Neural cell (in vitro differentiated cells): ENCODE measurements around the gene RPS17. TPM values are rescaled to one million over a fixed set of nuclear protein-coding genes. Genes with fewer than 3 reads are reported as not detected.

ENCODE experiments used
- H2AFZ ChIP-seq: fragments of 200-600, 300-800 bp; sonication (generic), shearing (Covaris generic); 2 replicates; pipeline ENCODE4 v1.6.0; 2014; ENCODE audit warnings: low read depth, mild to moderate bottlenecking, antibody characterized with exemption, low read length, moderate library complexity
- H3F3A ChIP-seq: fragments of 200-600 bp; shearing (Covaris generic); 2 replicates; pipeline ENCODE4 v1.6.1; 2016; ENCODE audit warnings: mild to moderate bottlenecking, moderate library complexity, mixed read lengths, antibody characterized with exemption, low read length; ENCODE audit not compliant: insufficient read depth, poor library complexity, severe bottlenecking
- H3K27ac ChIP-seq: fragments of 200-600, 300-800 bp; sonication (generic), shearing (Covaris generic); 2 replicates; pipeline ENCODE4 v1.5.1; 2014; ENCODE audit warnings: mild to moderate bottlenecking, low read length, moderate library complexity
- H3K27me3 ChIP-seq: fragments of 300-800, 200-600 bp; sonication (generic), shearing (Covaris generic); 2 replicates; pipeline ENCODE4 v1.6.0; 2014; ENCODE audit warnings: mild to moderate bottlenecking, low read depth, low read length, moderate library complexity; ENCODE audit not compliant: insufficient read depth
- H3K36me3 ChIP-seq: fragments of 300-800, 200-600 bp; sonication (generic), shearing (Covaris generic); 2 replicates; pipeline ENCODE4 v1.5.1; 2014; ENCODE audit warnings: mild to moderate bottlenecking, antibody characterized with exemption, low read length, moderate library complexity; ENCODE audit not compliant: insufficient read depth
- H3K4me2 ChIP-seq: fragments of 300-800, 200-600 bp; sonication (generic), shearing (Covaris generic); 2 replicates; pipeline ENCODE4 v1.6.0; 2014; ENCODE audit warnings: mild to moderate bottlenecking, low read length
- H3K4me3 ChIP-seq: fragments of 300-800, 200-600 bp; sonication (generic), shearing (Covaris generic); 2 replicates; pipeline ENCODE4 v1.5.1; 2014; ENCODE audit warnings: mild to moderate bottlenecking, low read length, moderate library complexity
- H3K79me2 ChIP-seq: fragments of 200-600 bp; shearing (Covaris generic); replicated peaks from 2 replicates; pipeline ENCODE4 v1.6.0; 2014; ENCODE audit warnings: mild to moderate bottlenecking, low read length, moderate library complexity; ENCODE audit not compliant: insufficient read depth
- H3K9ac ChIP-seq: fragments of 300-800, 200-600 bp; sonication (generic), shearing (Covaris generic); 2 replicates; pipeline ENCODE4 v1.6.1; 2016; ENCODE audit warnings: mild to moderate bottlenecking, low read length, mixed read lengths
- H3K9me2 ChIP-seq: fragments of 200-600 bp; shearing (Covaris generic); 2 replicates; pipeline ENCODE4 v1.6.1; 2016; ENCODE audit warnings: mild to moderate bottlenecking, low read length, mixed read lengths; ENCODE audit not compliant: insufficient read depth
- H3K9me3 ChIP-seq: fragments of 200-600, 300-800 bp; sonication (generic), shearing (Covaris generic); 2 replicates; pipeline ENCODE4 v1.6.1; 2016; ENCODE audit warnings: mild to moderate bottlenecking, mixed run types, low read length, moderate library complexity, mixed read lengths
- H4K20me1 ChIP-seq: fragments of 200-600 bp; shearing (Covaris generic); 2 replicates; pipeline ENCODE4 v1.6.1; 2016; ENCODE audit warnings: mild to moderate bottlenecking, mixed run types; ENCODE audit not compliant: insufficient read depth
- CTCF ChIP-seq: fragments of 450-650 bp; IDR thresholded peaks from 2 replicates; pipeline ENCODE4 v1.5.1; 2014; ENCODE audit warnings: antibody characterized with exemption, mild to moderate bottlenecking, moderate library complexity; ENCODE audit not compliant: poor library complexity, severe bottlenecking
- EP300 ChIP-seq: fragments of 450-650 bp; conservative IDR thresholded peaks from 2 replicates; pipeline ENCODE4 v1.6.1; 2014; ENCODE audit warnings: antibody characterized with exemption, mild to moderate bottlenecking, moderate library complexity; ENCODE audit not compliant: poor library complexity, severe bottlenecking
- EZH2 ChIP-seq: fragments of 200-600, 300-800 bp; shearing (Covaris generic), sonication (generic); IDR thresholded peaks from 2 replicates; pipeline ENCODE4 v1.6.1; 2014; ENCODE audit warnings: antibody characterized with exemption, low read length, borderline replicate concordance, mild to moderate bottlenecking; ENCODE audit not compliant: insufficient read depth, poor library complexity, severe bottlenecking
- MXI1 ChIP-seq: fragments of 450-650 bp; conservative IDR thresholded peaks from 2 replicates; pipeline ENCODE4 v1.6.1; 2014; ENCODE audit warnings: antibody characterized with exemption, mild to moderate bottlenecking; ENCODE audit not compliant: poor library complexity, severe bottlenecking
- POLR2AphosphoS5 ChIP-seq: IDR thresholded peaks from 2 replicates; pipeline ENCODE4 v1.6.1; 2012
- RAD21 ChIP-seq: fragments of 450-650 bp; conservative IDR thresholded peaks from 2 replicates; pipeline ENCODE4 v1.6.1; 2014; ENCODE audit warnings: antibody characterized with exemption, mild to moderate bottlenecking, moderate library complexity
- REST ChIP-seq: IDR thresholded peaks from 2 replicates; pipeline ENCODE4 v1.6.1; 2012; ENCODE audit warnings: borderline replicate concordance
- SMC3 ChIP-seq: fragments of 450-650 bp; conservative IDR thresholded peaks from 2 replicates; pipeline ENCODE4 v1.6.1; 2014; ENCODE audit warnings: antibody characterized with exemption, mild to moderate bottlenecking, moderate library complexity; ENCODE audit not compliant: poor library complexity
- TAF1 ChIP-seq: IDR thresholded peaks from 2 replicates; pipeline ENCODE4 v1.6.1; 2012; ENCODE audit warnings: low read depth
- polyA plus RNA-seq: library from polyadenylated mRNA; depleted of rRNA; stranded (reverse); fragments of >200 nt; gene quantifications from 2 replicates; pipeline ENCODE4 v1.2.3, GENCODE V29; 2014

The RPS17 gene
- polyA plus RNA-seq, 1 donor from 2014 or later = 2,561 TPM

- TF ChIP-seq EP300 = no peak
- H3K9me3 ChIP-seq = no peaks in the 10 kb centered on the region
- no peaks in the 10 kb centered on the region for H3K36me3 ChIP-seq
These were observed 11.5 kb upstream of the RPS17 start for GRCh38 chr15:82551646-82552247.

GRCh38 chr15:82549199-82549665 lies 9.0 kb upstream of the RPS17 start:
- Histone ChIP-seq H3K36me3 (no peaks in the 10 kb centered on the region), H3F3A (no peaks in the 10 kb centered on the region)
- TF ChIP-seq EP300 (no peak), CTCF (no peak), MXI1 (no peak), EZH2 (no peak), REST (no peak), POLR2AphosphoS5 (no peak), TAF1 (no peak), RAD21 (no peak), SMC3 (no peak)

More at GRCh38 chr15:82551646-82552247, 11.5 kb upstream of the RPS17 start:
- H3K27ac ChIP-seq = no peak overlapping the region
- H3K27me3 ChIP-seq = no peaks in the 10 kb centered on the region
- H3K9ac ChIP-seq = no peak overlapping the region
- H3K9me2 ChIP-seq = no peaks in the 10 kb centered on the region
- no peaks in the 10 kb centered on the region for H4K20me1 ChIP-seq
- no peak overlapping the region for H2AFZ ChIP-seq
- H3K79me2 ChIP-seq = no peaks in the 10 kb centered on the region
- no peak overlapping the region for H3K4me2 ChIP-seq
- no peaks in the 10 kb centered on the region for H3F3A ChIP-seq
- H3K4me3 ChIP-seq = no peak overlapping the region

GRCh38 chr15:82548700-82549099 lies 8.4 kb upstream of the RPS17 start:
- Histone ChIP-seq H3K9me3 (no peaks in the 10 kb centered on the region), H3K27me3 (no peaks in the 10 kb centered on the region), H3K4me2 (no peak overlapping the region), H2AFZ (no peak overlapping the region), H4K20me1 (no peaks in the 10 kb centered on the region), H3K9me2 (no peaks in the 10 kb centered on the region), H3K36me3 (no peaks in the 10 kb centered on the region), H3K27ac (no peak overlapping the region), H3K79me2 (no peaks in the 10 kb centered on the region), H3K4me3 (no peak overlapping the region), H3F3A (no peaks in the 10 kb centered on the region), H3K9ac (no peak overlapping the region)
- TF ChIP-seq EP300 (no peak), CTCF (no peak), REST (no peak), POLR2AphosphoS5 (no peak), SMC3 (no peak), EZH2 (no peak), MXI1 (no peak), TAF1 (no peak), RAD21 (no peak)

More at GRCh38 chr15:82549199-82549665, 9.0 kb upstream of the RPS17 start:
- no peaks in the 10 kb centered on the region for H4K20me1 ChIP-seq
- H3K9me3 ChIP-seq = no peaks in the 10 kb centered on the region
- no peak overlapping the region for H3K9ac ChIP-seq
- H3K27me3 ChIP-seq = no peaks in the 10 kb centered on the region
- H3K9me2 ChIP-seq = no peaks in the 10 kb centered on the region
- H3K79me2 ChIP-seq = no peaks in the 10 kb centered on the region
- H3K27ac ChIP-seq = no peak overlapping the region
- H2AFZ ChIP-seq = no peak overlapping the region
- no peak overlapping the region for H3K4me2 ChIP-seq
- no peak overlapping the region for H3K4me3 ChIP-seq
